Thoracic aorta (tissue), 2 donors: ENCODE results near the gene NECAB2. TPM values are rescaled to one million over a fixed set of nuclear protein-coding genes. Genes with fewer than 3 reads are reported as not detected.

Experiments
- ATAC-seq: fragments of 150-250 bp; one replicate; pipeline ENCODE4 v1.8.0; 2017; ENCODE audit warnings: low read depth; ENCODE audit not compliant: insufficient number of reproducible peaks, low FRiP score
- DNase-seq: peaks from one replicate; pipeline ENCODE4 v3.0.0-alpha.2; 2020; ENCODE audit warnings: low spot score
- H3K27ac ChIP-seq, 2 donors: fragments of 200-600 bp; sonication (generic); 1 replicate in 1 of 2; 2 replicates in 1 of 2; pipeline ENCODE4 v1.5.1; 2016; ENCODE audit warnings: mild to moderate bottlenecking in 2 of 2, moderate library complexity in 2 of 2
- H3K27me3 ChIP-seq: fragments of 200-600 bp; sonication (generic); replicated peaks from 2 replicates; pipeline ENCODE4 v1.6.0; 2016; ENCODE audit warnings: mild to moderate bottlenecking; ENCODE audit not compliant: insufficient read depth
- H3K36me3 ChIP-seq: fragments of 200-600 bp; sonication (generic); one replicate; pipeline ENCODE4 v1.5.1; 2016
- H3K4me1 ChIP-seq, 2 donors: fragments of 200-600 bp; sonication (generic); 1 replicate in 1 of 2; 2 replicates in 1 of 2; pipeline versions ENCODE4 v1.5.1 to v1.6.0; 2016; ENCODE audit warnings: low read depth in 2 of 2, mild to moderate bottlenecking in 1 of 2; ENCODE audit not compliant: control insufficient read depth in 1 of 2
- H3K4me3 ChIP-seq: fragments of 200-600 bp; sonication (generic); 2 replicates; pipeline ENCODE4 v1.5.1; 2016; ENCODE audit warnings: mild to moderate bottlenecking
- H3K9me3 ChIP-seq: fragments of 200-600 bp; sonication (generic); 2 replicates; pipeline ENCODE4 v1.5.1; 2016
- total RNA-seq, 2 donors: library from RNA; depleted of rRNA; stranded (reverse); fragments of >200 nt; gene quantifications; one replicate each; pipeline versions ENCODE4 v1.1.0 to v1.2.3, GENCODE V29; 2016
- TF ChIP-seq, protein P1 (sequence below): fragments of 200-600 bp; sonication (generic); IDR thresholded peaks from one replicate; pipeline ENCODE4 v1.5.1; 2019; ENCODE audit warnings: antibody characterized with exemption

NECAB2 gene
- total RNA-seq, 2 donors from 2014 or later: not detected

DNA sequence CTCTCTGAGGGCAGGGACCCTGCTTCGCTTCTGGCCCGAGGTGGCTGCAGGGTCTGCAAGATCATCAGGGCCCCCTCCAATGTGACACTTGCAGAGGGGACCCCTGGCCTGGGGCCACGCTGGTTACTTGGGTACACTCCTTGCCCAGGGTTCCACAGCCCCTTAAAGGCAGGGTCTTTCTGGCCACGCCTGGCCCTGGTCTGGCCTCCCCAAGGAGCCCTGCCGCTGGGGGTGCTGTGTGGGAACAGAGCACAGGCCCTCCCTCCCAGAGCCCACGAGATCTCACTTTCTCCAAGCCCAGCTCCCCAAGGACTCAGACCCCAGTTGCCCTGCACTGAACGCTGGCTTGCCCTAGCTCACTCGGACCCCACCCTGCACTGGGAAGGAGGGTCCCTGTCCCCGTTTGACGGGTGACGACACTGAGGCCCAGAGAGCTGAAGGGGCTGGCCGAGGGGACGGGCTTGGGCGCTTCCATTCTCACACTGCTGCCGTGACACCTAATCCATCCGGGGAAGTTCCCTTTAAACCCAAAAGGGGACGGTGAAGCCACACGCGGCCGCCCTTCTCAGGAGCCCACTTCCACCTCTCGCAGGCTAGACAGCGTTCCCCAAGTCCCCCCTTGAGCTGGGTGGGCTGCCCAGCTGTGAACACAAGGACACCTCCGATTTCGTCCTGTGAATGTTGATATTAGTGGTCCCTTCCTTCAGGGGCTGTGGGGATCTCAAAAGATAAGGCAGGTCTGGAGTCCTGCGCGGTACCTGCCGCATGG, 41.9 kb upstream of the NECAB2 start:
- Histone ChIP-seq H3K4me3 (no peak overlapping the region), H3K9me3 (no peaks in the 10 kb centered on the region), H3K27me3 (no peaks in the 10 kb centered on the region), H3K27ac (no peak overlapping the region), H3K36me3 (peaks cover 2% of the 10 kb centered on the region), H3K4me1 (peaks cover 0 to 8% of the 10 kb centered on the region in 2 donors)
- TF ChIP-seq, protein P1, sequence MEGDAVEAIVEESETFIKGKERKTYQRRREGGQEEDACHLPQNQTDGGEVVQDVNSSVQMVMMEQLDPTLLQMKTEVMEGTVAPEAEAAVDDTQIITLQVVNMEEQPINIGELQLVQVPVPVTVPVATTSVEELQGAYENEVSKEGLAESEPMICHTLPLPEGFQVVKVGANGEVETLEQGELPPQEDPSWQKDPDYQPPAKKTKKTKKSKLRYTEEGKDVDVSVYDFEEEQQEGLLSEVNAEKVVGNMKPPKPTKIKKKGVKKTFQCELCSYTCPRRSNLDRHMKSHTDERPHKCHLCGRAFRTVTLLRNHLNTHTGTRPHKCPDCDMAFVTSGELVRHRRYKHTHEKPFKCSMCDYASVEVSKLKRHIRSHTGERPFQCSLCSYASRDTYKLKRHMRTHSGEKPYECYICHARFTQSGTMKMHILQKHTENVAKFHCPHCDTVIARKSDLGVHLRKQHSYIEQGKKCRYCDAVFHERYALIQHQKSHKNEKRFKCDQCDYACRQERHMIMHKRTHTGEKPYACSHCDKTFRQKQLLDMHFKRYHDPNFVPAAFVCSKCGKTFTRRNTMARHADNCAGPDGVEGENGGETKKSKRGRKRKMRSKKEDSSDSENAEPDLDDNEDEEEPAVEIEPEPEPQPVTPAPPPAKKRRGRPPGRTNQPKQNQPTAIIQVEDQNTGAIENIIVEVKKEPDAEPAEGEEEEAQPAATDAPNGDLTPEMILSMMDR: no peak
- DNase-seq (no peak), ATAC-seq (no peak)

DNA sequence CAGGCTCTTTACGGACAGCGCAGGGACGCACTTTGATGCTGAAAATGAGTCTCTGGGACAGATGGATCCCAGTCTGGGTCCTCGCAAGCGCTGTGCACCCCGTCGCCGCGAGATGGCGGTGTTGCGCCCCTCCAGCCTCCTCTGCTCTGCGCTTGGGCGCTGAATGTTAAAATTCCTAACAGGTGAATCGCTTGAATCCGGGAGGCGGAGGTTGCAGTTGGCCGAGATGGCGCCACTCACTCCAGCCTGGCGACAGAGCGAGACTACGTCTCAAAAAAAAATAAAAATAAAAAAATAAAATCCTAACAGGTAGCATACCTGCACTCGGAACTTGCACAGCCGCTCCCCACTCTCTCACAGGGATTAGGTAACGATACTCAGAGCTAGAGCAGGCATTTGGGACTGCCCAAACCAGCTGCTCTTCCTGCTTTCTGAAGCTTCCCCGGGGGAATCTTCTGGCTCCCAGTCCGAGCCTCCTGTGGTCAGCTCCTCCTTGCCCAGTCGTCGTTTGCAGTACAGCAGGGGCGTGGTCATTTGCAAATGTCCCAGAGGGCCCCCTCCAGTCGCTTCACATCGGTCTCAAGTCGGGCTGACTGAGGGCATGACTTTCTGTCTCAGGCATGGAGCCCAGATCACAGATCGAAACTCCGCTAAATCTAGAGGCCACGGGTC, 41.2 kb upstream of the NECAB2 start:
- peak overlapping the region; percentile 19 for H3K4me3 ChIP-seq
- no peaks in the 10 kb centered on the region for H3K27me3 ChIP-seq
- H3K27ac ChIP-seq: no peak overlapping the region
- TF ChIP-seq, protein P1: peak; percentile 91
- peaks cover 0 to 8% of the 10 kb centered on the region in 2 donors for H3K4me1 ChIP-seq
- peak; percentile 38 for DNase-seq
- peak; percentile 66 for ATAC-seq
- H3K36me3 ChIP-seq: peaks cover 2% of the 10 kb centered on the region
- no peaks in the 10 kb centered on the region for H3K9me3 ChIP-seq

DNA sequence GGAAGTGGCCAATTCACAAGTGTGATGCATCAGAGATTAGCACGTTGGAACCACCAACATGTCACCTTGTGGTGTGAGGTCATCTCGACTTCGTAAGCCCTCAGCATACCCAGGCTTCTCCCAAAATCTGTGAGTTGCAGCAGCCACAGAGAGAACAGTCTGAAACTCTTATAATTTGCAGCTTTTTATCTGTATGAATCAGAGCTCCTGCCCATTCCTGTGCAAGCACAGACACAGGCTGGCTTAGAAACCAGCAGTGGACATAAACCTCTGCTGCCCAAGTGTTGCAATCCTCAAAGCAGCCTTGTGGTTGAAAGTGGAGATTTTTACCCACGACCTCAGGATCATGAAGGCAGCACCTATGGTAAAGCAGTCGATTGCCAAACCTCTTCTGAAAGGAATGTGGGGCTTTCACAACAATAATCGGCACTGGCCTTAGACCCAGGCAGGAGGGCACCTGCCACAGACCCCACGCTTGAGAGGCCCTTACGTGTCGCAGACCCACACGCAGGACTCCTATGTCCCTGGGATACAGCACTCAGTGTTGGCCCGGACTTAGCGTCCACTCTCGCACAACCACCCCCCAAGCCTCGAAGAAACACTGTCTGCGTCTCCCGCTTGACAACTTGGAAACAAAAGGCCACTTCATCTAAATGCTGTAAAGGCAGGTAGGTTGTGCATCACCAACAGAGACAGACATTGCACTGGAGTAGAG, 39.5 kb upstream of the NECAB2 start:
- TF ChIP-seq, protein P1: no peak
- Histone ChIP-seq H3K36me3 (peaks cover 2% of the 10 kb centered on the region), H3K27ac (no peak overlapping the region), H3K4me3 (no peak overlapping the region), H3K9me3 (no peaks in the 10 kb centered on the region), H3K27me3 (no peaks in the 10 kb centered on the region), H3K4me1 (peaks cover 0 to 8% of the 10 kb centered on the region in 2 donors)
- ATAC-seq: no peak
- no peak for DNase-seq

DNA sequence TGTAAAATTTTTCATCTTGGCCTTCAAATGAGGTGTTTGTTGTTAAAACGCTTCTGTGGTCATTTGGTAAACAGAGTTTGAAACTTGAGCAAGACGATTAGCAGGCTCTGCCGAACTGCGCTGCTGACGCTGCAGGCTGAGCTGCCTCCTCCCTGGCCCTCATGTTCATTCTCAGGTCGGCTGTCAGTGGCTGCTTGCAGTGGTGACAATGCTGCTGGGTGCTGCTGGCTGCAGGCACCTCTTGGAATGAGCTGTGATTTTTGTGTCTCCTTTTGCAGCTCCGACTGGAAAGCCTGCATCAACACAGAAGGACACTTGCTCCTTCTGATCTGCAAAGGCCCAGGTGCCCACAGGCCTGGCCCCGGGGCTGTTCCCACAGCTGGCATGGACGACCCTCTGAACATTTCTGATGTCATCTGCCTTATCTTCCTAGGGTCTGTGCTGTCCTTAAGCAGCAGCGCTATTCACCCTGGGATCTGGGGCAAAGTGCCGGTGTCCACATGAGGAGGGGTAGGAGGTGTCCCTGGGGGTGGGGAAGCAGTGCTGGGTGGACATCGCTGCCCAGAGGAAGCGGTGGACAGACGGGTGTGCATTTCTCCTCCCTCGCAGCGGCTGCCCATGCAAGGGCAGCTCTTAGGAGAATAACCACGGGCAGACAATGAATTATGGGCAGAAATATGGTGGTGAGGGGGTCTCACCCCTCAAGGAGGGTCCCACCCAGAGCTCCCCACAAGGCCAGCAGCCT, 38.1 kb upstream of the NECAB2 start:
- Histone ChIP-seq H3K4me1 (peaks cover 0 to 8% of the 10 kb centered on the region in 2 donors), H3K27ac (no peak overlapping the region), H3K36me3 (peaks cover 2% of the 10 kb centered on the region), H3K4me3 (no peak overlapping the region), H3K9me3 (no peaks in the 10 kb centered on the region), H3K27me3 (no peaks in the 10 kb centered on the region)
- TF ChIP-seq, protein P1: no peak
- ATAC-seq (no peak), DNase-seq (no peak)
